ENCODE data around the gene FLYWCH2.
A peak's percentile ranks its signal among the peaks of the same experiment; 100 is the strongest.

GRCh38 chr16:2854700-2855309 is 28.2 kb upstream of the FLYWCH2 start:
- TF ChIP-seq CTCF (IDR thresholded peaks at IDR 0.05 in 8 of 11, conservative IDR thresholded peaks at IDR 0.05 in 3 of 11) (peak in 7 of 11 experiments; percentile 13 to 55 (median 23)), POLR2A (IDR thresholded peaks at IDR 0.05) (no peak), POLR2AphosphoS5 (IDR thresholded peaks at IDR 0.05) (no peak)
